Fibroblast of pulmonary artery (primary cell): Measurements from ENCODE around the gene STK10.
A peak's percentile ranks its signal among the peaks of the same experiment; 100 is the strongest.

Experiments used
- DNase-seq: peaks from one replicate; pipeline ENCODE4 v3.0.0-alpha.2; 2010; ENCODE audit warnings: low read depth
- H3K4me3 ChIP-seq: replicated peaks from 2 replicates; pipeline ENCODE4 v1.5.1; 2011; ENCODE audit warnings: low read depth, mild to moderate bottlenecking, control low read depth, low read length, moderate library complexity
- CTCF ChIP-seq: IDR thresholded peaks from 2 replicates; pipeline ENCODE4 v1.5.1; 2011; ENCODE audit warnings: mild to moderate bottlenecking, control low read depth, low read length, inconsistent platforms; ENCODE audit errors: missing control alignments

Gene STK10

GRCh38 chr5:172114875-172115422 is 73.1 kb downstream of the STK10 start:
- no peak for TF ChIP-seq CTCF
- no peak for DNase-seq
- no peak overlapping the region for H3K4me3 ChIP-seq

GRCh38 chr5:172113036-172113435 is 75.0 kb downstream of the STK10 start:
- H3K4me3 ChIP-seq, result no peak overlapping the region
- no peak for TF ChIP-seq CTCF
- no peak for DNase-seq

- peak; percentile 87 for DNase-seq
- H3K4me3 ChIP-seq, result no peak overlapping the region
- no peak for TF ChIP-seq CTCF
These were observed 76.2 kb downstream of the STK10 start for GRCh38 chr5:172111852-172112225.

GRCh38 chr5:172110921-172111851 is 76.8 kb downstream of the STK10 start:
- no peak for TF ChIP-seq CTCF
- DNase-seq, result peak; percentile 61
- peak overlapping the region; percentile 30 for H3K4me3 ChIP-seq

GRCh38 chr5:172110260-172110815 is 77.7 kb downstream of the STK10 start:
- no peak overlapping the region for H3K4me3 ChIP-seq

GRCh38 chr5:172109749-172110148 is 78.3 kb downstream of the STK10 start:
- H3K4me3 ChIP-seq, result no peak overlapping the region
- TF ChIP-seq CTCF, result no peak
- DNase-seq, result no peak

More at GRCh38 chr5:172110260-172110815, 77.7 kb downstream of the STK10 start:
- no peak for TF ChIP-seq CTCF
- no peak for DNase-seq
